Upper lobe of right lung (tissue), 1 donor: ENCODE measurements around the gene DMD. TPM values are rescaled to one million over a fixed set of nuclear protein-coding genes. Genes with fewer than 3 reads are reported as not detected.

Experiments
- ATAC-seq: fragments of 200-7000 bp; cut with Tn5 transposase; one replicate; pipeline ENCODE4 v1.9.1; 2020; ENCODE audit warnings: mild to moderate bottlenecking, moderate library complexity
- DNase-seq: peaks from one replicate; pipeline ENCODE4 v3.0.0-alpha.2; 2020
- H3K27ac ChIP-seq: fragments of 200-600 bp; one replicate; pipeline ENCODE4 v1.8.0; 2022
- H3K27me3 ChIP-seq: fragments of 200-600 bp; one replicate; pipeline ENCODE4 v1.8.0; 2022; ENCODE audit warnings: mild to moderate bottlenecking
- H3K36me3 ChIP-seq: fragments of 200-600 bp; one replicate; pipeline ENCODE4 v1.8.0; 2022
- H3K4me1 ChIP-seq: fragments of 200-600 bp; one replicate; pipeline ENCODE4 v1.8.0; 2022
- H3K4me3 ChIP-seq: fragments of 200-600 bp; one replicate; pipeline ENCODE4 v1.8.0; 2022; ENCODE audit warnings: mild to moderate bottlenecking
- H3K9me3 ChIP-seq: fragments of 200-600 bp; one replicate; pipeline ENCODE4 v1.8.0; 2022
- CTCF ChIP-seq: fragments of 200-600 bp; IDR thresholded peaks from one replicate; pipeline ENCODE4 v1.8.0; 2022; ENCODE audit warnings: antibody characterized with exemption
- intact Hi-C: fragments of 100-400 bp; cut with DNase I; formaldehyde crosslinking; loops from one replicate; pipeline ENCODE4 v1.11.0; 2022
- total RNA-seq: library from RNA; stranded (reverse); fragmentation: NEBNext Ultra II Directional; extraction: Animal tissue kit (Norgen Biotek cat#: 25700); gene quantifications from one replicate; pipeline ENCODE4 v1.2.1, GENCODE V29; 2021
- donor health status: DM: no; HTN: yes; CAD: no; lungs with severe emphysema.

Gene DMD
- total RNA-seq, 1 donor from 2014 or later: 24.7 TPM

GRCh38 chrX:32421266-32421665, 790.1 kb downstream of the DMD start:
- DNase-seq: no peak
- Histone ChIP-seq H3K27ac (no peak overlapping the region), H3K27me3 (no peaks in the 10 kb centered on the region), H3K9me3 (no peaks in the 10 kb centered on the region), H3K36me3 (no peaks in the 10 kb centered on the region), H3K4me3 (no peak overlapping the region), H3K4me1 (no peaks in the 10 kb centered on the region)
- intact Hi-C loops: no loop called here
- no peak for ATAC-seq
- no peak for TF ChIP-seq CTCF

GRCh38 chrX:32408389-32408788, 803.0 kb downstream of the DMD start:
- H3K36me3 ChIP-seq: no peaks in the 10 kb centered on the region
- H3K4me1 ChIP-seq: no peaks in the 10 kb centered on the region
- no peak overlapping the region for H3K27ac ChIP-seq
- no peaks in the 10 kb centered on the region for H3K27me3 ChIP-seq
- TF ChIP-seq CTCF: no peak
- DNase-seq (no peak), ATAC-seq (no peak)
- intact Hi-C loops: no loop called here
- no peaks in the 10 kb centered on the region for H3K9me3 ChIP-seq
- no peak overlapping the region for H3K4me3 ChIP-seq

- Histone ChIP-seq H3K27me3 (no peaks in the 10 kb centered on the region), H3K9me3 (no peaks in the 10 kb centered on the region), H3K36me3 (no peaks in the 10 kb centered on the region), H3K27ac (no peak overlapping the region), H3K4me3 (no peak overlapping the region), H3K4me1 (no peaks in the 10 kb centered on the region)
- no peak for TF ChIP-seq CTCF
- ATAC-seq: no peak
- intact Hi-C loops: no loop called here
- no peak for DNase-seq
These were observed 813.7 kb downstream of the DMD start for GRCh38 chrX:32397562-32398216.

- no peaks in the 10 kb centered on the region for H3K36me3 ChIP-seq
- H3K4me3 ChIP-seq: no peak overlapping the region
- no peaks in the 10 kb centered on the region for H3K9me3 ChIP-seq
- DNase-seq (no peak), ATAC-seq (no peak)
- intact Hi-C loops: no loop called here
- no peak for TF ChIP-seq CTCF
- H3K4me1 ChIP-seq: no peaks in the 10 kb centered on the region
- H3K27me3 ChIP-seq: no peaks in the 10 kb centered on the region
- no peak overlapping the region for H3K27ac ChIP-seq
These were observed 815.5 kb downstream of the DMD start for GRCh38 chrX:32395878-32396277.

- Histone ChIP-seq H3K4me1 (no peaks in the 10 kb centered on the region), H3K36me3 (no peaks in the 10 kb centered on the region), H3K27ac (no peak overlapping the region), H3K4me3 (no peak overlapping the region), H3K27me3 (no peaks in the 10 kb centered on the region), H3K9me3 (no peaks in the 10 kb centered on the region)
- no peak for TF ChIP-seq CTCF
- ATAC-seq (no peak), DNase-seq (no peak)
- intact Hi-C loops: no loop called here
These were observed 818.7 kb downstream of the DMD start for GRCh38 chrX:32392655-32393054.
